SK-N-SH (cell line): ENCODE data around the gene CENPS. TPM values are rescaled to one million over a fixed set of nuclear protein-coding genes. Genes with fewer than 3 reads are reported as not detected.
"Not testable (repeated sequence)": the region's sequence is repeated elsewhere in the genome, so short reads cannot be mapped to it uniquely, and the experiment has no call there.

Source experiments
- CTCF ChIA-PET: fragments of 300-600, 350-600 bp; formaldehyde crosslinking; extraction: SDS; loops from one replicate; lab custom pipeline; 2021; lab: Yijun Ruan, JAX
- POLR2A ChIA-PET: fragments of 350-600 bp; sonication (Branson Sonifier 250); formaldehyde crosslinking; extraction: SDS; loops from one replicate; lab custom pipeline; 2020; ENCODE audit warnings: antibody characterized with exemption, inconsistent platforms; lab: Yijun Ruan, JAX
- DNase-seq: peaks from one replicate; pipeline ENCODE4 v3.0.0; 2012
- H2AFZ ChIP-seq: fragments of 200-600 bp; sonication (generic); 2 replicates; pipeline ENCODE4 v1.8.1; 2016; ENCODE audit warnings: antibody characterized with exemption, mild to moderate bottlenecking, low read depth
- H3F3A ChIP-seq: fragments of 200-600 bp; sonication (generic); replicated peaks from 2 replicates; pipeline ENCODE3; 2016; ENCODE audit warnings: antibody characterized with exemption, mild to moderate bottlenecking; ENCODE audit not compliant: insufficient read depth
- H3K27ac ChIP-seq, 2 experiments: fragments of 200-500 bp in 1 of 2; fragments of 200-600 bp in 1 of 2; sonication (Bioruptor generic) in 1 of 2; sonication (generic), shearing (Covaris generic) in 1 of 2; 2 replicates each; pipeline versions ENCODE4 v1.5.1 to v1.6.1; 2014 to 2016; ENCODE audit warnings: low read depth in 2 of 2, inconsistent platforms in 1 of 2, low read length in 1 of 2, mild to moderate bottlenecking in 1 of 2, mixed read lengths in 1 of 2
- H3K27me3 ChIP-seq: fragments of 200-600 bp; sonication (generic), shearing (Covaris generic); 2 replicates; pipeline ENCODE4 v1.6.1; 2016; ENCODE audit warnings: mixed run types; ENCODE audit not compliant: insufficient read depth
- H3K36me3 ChIP-seq, 2 experiments: fragments of 200-500 bp in 1 of 2; fragments of 200-600 bp in 1 of 2; sonication (Bioruptor generic) in 1 of 2; sonication (generic) in 1 of 2; replicated peaks in 1 of 2; 2 replicates each; pipeline versions ENCODE3 to v1.5.1; 2014 to 2016; ENCODE audit warnings: low read length in 1 of 2, mild to moderate bottlenecking in 1 of 2; ENCODE audit not compliant: insufficient read depth in 2 of 2, control insufficient read depth in 1 of 2
- H3K4me1 ChIP-seq, 2 experiments: fragments of 200-500 bp in 1 of 2; fragments of 200-600 bp in 1 of 2; sonication (Bioruptor generic) in 1 of 2; sonication (generic), shearing (Covaris generic) in 1 of 2; 2 replicates each; pipeline versions ENCODE4 v1.5.1 to v1.6.1; 2014 to 2016; ENCODE audit warnings: low read depth in 1 of 2, low read length in 1 of 2, mixed run types in 1 of 2; ENCODE audit not compliant: insufficient read depth in 2 of 2, control insufficient read depth in 1 of 2
- H3K4me2 ChIP-seq: fragments of 200-600 bp; sonication (generic), shearing (Covaris generic); 2 replicates; pipeline ENCODE4 v1.6.1; 2017; ENCODE audit warnings: mixed run types
- H3K4me3 ChIP-seq, 2 experiments: fragments of 200-500 bp in 1 of 2; fragments of 200-600 bp in 1 of 2; sonication (Bioruptor generic) in 1 of 2; sonication (generic), shearing (Covaris generic) in 1 of 2; 2 replicates each; pipeline versions ENCODE4 v1.5.1 to v1.8.1; 2014 to 2016; ENCODE audit warnings: low read depth in 2 of 2, inconsistent platforms in 1 of 2, low read length in 1 of 2, mild to moderate bottlenecking in 1 of 2, mixed read lengths in 1 of 2, moderate library complexity in 1 of 2
- H3K79me2 ChIP-seq: fragments of 200-600 bp; sonication (generic); 2 replicates; pipeline ENCODE4 v1.8.1; 2017; ENCODE audit warnings: mild to moderate bottlenecking; ENCODE audit not compliant: insufficient read depth
- H3K9ac ChIP-seq: fragments of 200-600 bp; sonication (generic); 2 replicates; pipeline ENCODE4 v1.6.1; 2017; ENCODE audit warnings: mixed run types
- H3K9me2 ChIP-seq: fragments of 200-600 bp; sonication (generic); 2 replicates; pipeline ENCODE4 v1.6.1; 2017; ENCODE audit warnings: mixed run types
- H3K9me3 ChIP-seq: fragments of 200-600 bp; sonication (generic); 2 replicates; pipeline ENCODE4 v1.6.1; 2017; ENCODE audit warnings: mixed run types, mild to moderate bottlenecking, moderate library complexity
- H4K20me1 ChIP-seq: fragments of 200-600 bp; sonication (generic); 2 replicates; pipeline ENCODE4 v1.6.1; 2017; ENCODE audit warnings: mild to moderate bottlenecking, mixed run types; ENCODE audit not compliant: insufficient read depth
- CHD2 ChIP-seq: fragments of 150-350 bp; IDR thresholded peaks from 2 replicates; pipeline ENCODE4 v1.6.1; 2018; ENCODE audit warnings: low read length; ENCODE audit not compliant: partially characterized antibody
- ELF1 ChIP-seq: IDR thresholded peaks from 2 replicates; pipeline ENCODE4 v1.4.0; 2012
- EP300 ChIP-seq, 2 experiments: IDR thresholded peaks; 2 replicates each; pipeline versions ENCODE4 v1.4.0 to v1.6.1; 2012; ENCODE audit warnings: borderline replicate concordance in 1 of 2, low read depth in 1 of 2, low read length in 1 of 2
- EZH2phosphoT487 ChIP-seq: fragments of 200-600 bp; sonication (generic); IDR thresholded peaks from 2 replicates; pipeline ENCODE4 v1.6.1; 2017; ENCODE audit warnings: low read depth, mixed run types, mild to moderate bottlenecking, antibody characterized with exemption, moderate library complexity, borderline replicate concordance
- GABPA ChIP-seq: IDR thresholded peaks from 2 replicates; pipeline ENCODE4 v1.4.0; 2012; ENCODE audit warnings: low read depth, mild to moderate bottlenecking
- GATA2 ChIP-seq: sonication (generic); formaldehyde crosslinking; IDR thresholded peaks from 2 replicates; pipeline ENCODE4 v1.5.0; 2020; ENCODE audit warnings: mild to moderate bottlenecking, missing genetic modification reagents
- IRF3 ChIP-seq: fragments of 150-350 bp; IDR thresholded peaks from 2 replicates; pipeline ENCODE4 v1.6.1; 2016; ENCODE audit warnings: mild to moderate bottlenecking, low read depth, low read length
- MXI1 ChIP-seq: IDR thresholded peaks from 2 replicates; pipeline ENCODE4 v1.6.1; 2012; ENCODE audit warnings: mild to moderate bottlenecking, low read depth, low read length, improper control_type of control experiment
- PBX3 ChIP-seq: IDR thresholded peaks from 2 replicates; pipeline ENCODE4; 2012
- REST ChIP-seq: IDR thresholded peaks from 2 replicates; pipeline ENCODE4 v1.6.1; 2012; ENCODE audit warnings: mild to moderate bottlenecking, low read depth, low read length, moderate library complexity
- RFX5 ChIP-seq: IDR thresholded peaks from 2 replicates; pipeline ENCODE4 v1.6.1; 2012; ENCODE audit warnings: mild to moderate bottlenecking, improper control_type of control experiment, low read length
- SMC3 ChIP-seq: IDR thresholded peaks from 2 replicates; pipeline ENCODE4 v1.6.1; 2012; ENCODE audit warnings: low read depth, low read length, improper control_type of control experiment
- TAF1 ChIP-seq: IDR thresholded peaks from 2 replicates; pipeline ENCODE4 v1.6.1; 2012; ENCODE audit warnings: low read depth, mild to moderate bottlenecking, low read length, moderate library complexity, borderline replicate concordance
- YY1 ChIP-seq: IDR thresholded peaks from 2 replicates; pipeline ENCODE4 v1.4.0; 2012; ENCODE audit warnings: low read depth, mild to moderate bottlenecking
- WGBS: methylation state at CpG from one replicate; pipeline ENCODE4 v1.1.6; 2017; ENCODE audit warnings: low lambda C conversion rate; 5-methylcytosine and 5-hydroxymethylcytosine counted together
- polyA plus RNA-seq, 3 experiments: library from polyadenylated mRNA; depleted of rRNA; stranded (reverse); fragments of >200 nt; gene quantifications; 2 replicates each; pipeline ENCODE4 v1.2.3, GENCODE V29; 2012

CENPS gene
- polyA plus RNA-seq, 1 of the 3 experiments (the other 2 are of a cell fraction): 20.0 TPM

- Histone ChIP-seq H3K4me2 (no peak overlapping the region; the same call in 1 of the 2 replicates), H3K9me3 (no peaks in the 10 kb centered on the region), H3K36me3 (peaks cover 3 to 9% of the 10 kb centered on the region in 2 experiments), H3F3A (peaks cover 7% of the 10 kb centered on the region), H3K27ac (no peak overlapping the region; a peak in 1 of 4 replicates), H2AFZ (peak overlapping the region; percentile 94), H3K79me2 (peaks cover 58% of the 10 kb centered on the region), H3K9me2 (no peaks in the 10 kb centered on the region), H3K9ac (0 out of 2 replicates have a peak overlapping the region, but pooled peaks have one; percentile 71), H3K27me3 (no peaks in the 10 kb centered on the region), H3K4me3 (no peak overlapping the region), H3K4me1 (peaks cover 8 to 13% of the 10 kb centered on the region in 2 experiments; a peak in 3 of 4 replicates), H4K20me1 (no peaks in the 10 kb centered on the region; the same call in 1 of the 2 replicates)
- DNase-seq: no peak
- TF ChIP-seq EZH2phosphoT487 (no peak), PBX3 (no peak), RFX5 (no peak), YY1 (no peak), SMC3 (no peak), MXI1 (no peak), EP300 (IDR thresholded peaks at IDR 0.05; ENCODE audit: borderline replicate concordance in 1 of 2, low read depth in 1 of 2, low read length in 1 of 2) (no peak), IRF3 (no peak), GATA2 (CRISPR knock-in tag) (no peak), ELF1 (no peak), REST (no peak), CHD2 (no peak), GABPA (no peak), TAF1 (no peak)
- ChIA-PET POLR2A (no interaction called here), CTCF (interaction anchor here (1.9 to 2.1 kb wide), 2 partner anchors 21 to 43 kb away, joined by 4 to 7 read pairs; partner anchors contain the start of gene CENPS)
- WGBS: 95% methylated on average over 23 of the region's 23 CpGs
Measured at GRCh38 chr1:10473145-10473765, 43.0 kb downstream of the CENPS start.

GRCh38 chr1:10474309-10474612 lies 44.0 kb downstream of the CENPS start:
- Histone ChIP-seq H3K9ac (peak overlapping the region; percentile 82; the same call in 1 of the 2 replicates), H3K4me3 (peak overlapping the region; percentile 81 to 83), H3K4me1 (peaks cover 8 to 13% of the 10 kb centered on the region in 2 experiments; a peak in 3 of 4 replicates), H3K4me2 (peak overlapping the region; percentile 86), H3K79me2 (peaks cover 68% of the 10 kb centered on the region), H2AFZ (peak overlapping the region; percentile 90)
- POLR2A ChIA-PET, H4K20me1 ChIP-seq, H3K27ac ChIP-seq, H3K9me2 ChIP-seq, H3K36me3 ChIP-seq, DNase-seq, H3K9me3 ChIP-seq, H3F3A ChIP-seq, H3K27me3 ChIP-seq: not testable (repeated sequence)
- 70% methylated on average over 10 of the region's 10 CpGs for WGBS
- CTCF ChIA-PET: interaction anchor here (1.4 to 1.5 kb wide), 2 partner anchors 20 to 41 kb away, joined by 4 to 12 read pairs; no protein-coding TSS in a partner anchor
